Duodenal mucosa (tissue), 2 donors: Measurements from ENCODE around the gene PTPRN2.

Experiments used
- H3K27ac ChIP-seq: one replicate; pipeline ENCODE4 v1.7.0; 2013; ENCODE audit warnings: low read depth, low read length
- H3K27me3 ChIP-seq, 2 donors: one replicate each; pipeline ENCODE4 v1.7.0; 2013; ENCODE audit warnings: low read length in 2 of 2, control low read depth in 1 of 2; ENCODE audit not compliant: insufficient read depth in 2 of 2, control insufficient read depth in 1 of 2
- H3K36me3 ChIP-seq, 2 donors: one replicate each; pipeline ENCODE4 v1.7.0; 2013; ENCODE audit warnings: low read length in 2 of 2, control low read depth in 1 of 2; ENCODE audit not compliant: insufficient read depth in 2 of 2, control insufficient read depth in 1 of 2
- H3K4me1 ChIP-seq, 2 donors: one replicate each; pipeline ENCODE4 v1.7.0; 2013; ENCODE audit warnings: low read length in 2 of 2, control low read depth in 1 of 2; ENCODE audit not compliant: insufficient read depth in 2 of 2, control insufficient read depth in 1 of 2
- H3K4me3 ChIP-seq, 2 donors: one replicate each; pipeline ENCODE4 v1.7.0; 2013; ENCODE audit warnings: low read length in 2 of 2, low read depth in 1 of 2
- H3K9ac ChIP-seq, 2 donors: one replicate each; pipeline ENCODE4 v1.7.0; 2013; ENCODE audit warnings: low read length in 2 of 2, low read depth in 1 of 2
- H3K9me3 ChIP-seq, 2 donors: one replicate each; pipeline ENCODE4 v1.7.0; 2013; ENCODE audit warnings: low read length in 2 of 2, control low read depth in 1 of 2; ENCODE audit not compliant: control insufficient read depth in 1 of 2

PTPRN2 gene

GRCh38 chr7:157555944-157556641 lies 1031.5 kb downstream of the PTPRN2 start:
- Histone ChIP-seq H3K27ac (no peak overlapping the region), H3K4me1 (no peaks in the 10 kb centered on the region), H3K9ac (no peak overlapping the region), H3K9me3 (no peaks in the 10 kb centered on the region), H3K4me3 (no peak overlapping the region), H3K27me3 (no peaks in the 10 kb centered on the region), H3K36me3 (no peaks in the 10 kb centered on the region)

- Histone ChIP-seq H3K9me3 (no peaks in the 10 kb centered on the region), H3K27me3 (no peaks in the 10 kb centered on the region), H3K27ac (no peak overlapping the region), H3K4me3 (no peak overlapping the region), H3K4me1 (no peaks in the 10 kb centered on the region), H3K9ac (no peak overlapping the region), H3K36me3 (no peaks in the 10 kb centered on the region)
Observed at GRCh38 chr7:157555313-157555712, 1032.3 kb downstream of the PTPRN2 start.

DNA sequence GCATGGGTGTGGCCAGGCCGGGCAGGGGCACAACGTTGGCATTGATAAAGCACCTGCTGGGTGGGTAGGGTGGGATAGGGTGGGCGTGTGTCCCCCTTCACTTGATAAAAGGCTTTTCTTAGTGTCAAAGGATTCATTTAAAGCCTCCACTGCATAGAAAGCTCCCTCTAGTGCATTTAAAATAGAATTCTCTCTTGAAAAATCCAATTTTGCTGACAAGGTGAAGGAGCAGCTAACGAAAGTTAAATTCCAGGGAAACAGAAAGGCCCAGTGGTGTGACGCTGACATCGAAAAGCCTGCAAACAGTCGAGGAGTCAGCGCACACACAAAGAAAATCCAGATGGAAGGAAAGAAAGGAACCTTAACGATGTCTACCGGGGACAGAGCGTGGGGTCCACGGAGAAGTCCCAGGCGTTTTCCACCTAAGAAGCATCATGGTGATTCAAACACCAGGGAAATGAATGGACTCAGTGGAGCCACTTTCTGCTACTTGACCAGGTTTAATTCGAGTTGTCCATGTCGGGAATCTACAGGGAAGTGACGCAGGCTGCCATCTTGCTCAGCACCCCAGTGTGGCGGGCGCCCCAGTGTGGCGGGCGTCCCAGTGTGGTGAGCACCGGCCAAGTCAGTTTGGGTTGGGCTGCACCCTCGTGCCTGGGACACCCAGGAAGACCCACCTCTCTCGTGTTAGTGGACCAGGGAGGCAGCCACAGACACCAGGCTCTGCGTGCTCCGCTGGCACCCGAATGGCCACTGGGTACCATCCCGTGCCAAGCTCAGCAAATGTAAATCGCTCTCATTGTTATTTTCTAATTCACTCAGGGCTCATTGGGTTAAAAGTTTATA lies 1033.0 kb downstream of the PTPRN2 start:
- H3K36me3 ChIP-seq, result no peaks in the 10 kb centered on the region
- H3K27ac ChIP-seq, result no peak overlapping the region
- H3K9me3 ChIP-seq, result no peaks in the 10 kb centered on the region
- H3K27me3 ChIP-seq, result no peaks in the 10 kb centered on the region
- H3K4me3 ChIP-seq, result no peak overlapping the region
- H3K4me1 ChIP-seq, result no peaks in the 10 kb centered on the region
- no peak overlapping the region for H3K9ac ChIP-seq

GRCh38 chr7:157553256-157553655 lies 1034.4 kb downstream of the PTPRN2 start:
- Histone ChIP-seq H3K9me3 (no peaks in the 10 kb centered on the region), H3K27ac (no peak overlapping the region), H3K4me3 (no peak overlapping the region), H3K27me3 (no peaks in the 10 kb centered on the region), H3K9ac (no peak overlapping the region), H3K36me3 (no peaks in the 10 kb centered on the region), H3K4me1 (no peaks in the 10 kb centered on the region)

DNA sequence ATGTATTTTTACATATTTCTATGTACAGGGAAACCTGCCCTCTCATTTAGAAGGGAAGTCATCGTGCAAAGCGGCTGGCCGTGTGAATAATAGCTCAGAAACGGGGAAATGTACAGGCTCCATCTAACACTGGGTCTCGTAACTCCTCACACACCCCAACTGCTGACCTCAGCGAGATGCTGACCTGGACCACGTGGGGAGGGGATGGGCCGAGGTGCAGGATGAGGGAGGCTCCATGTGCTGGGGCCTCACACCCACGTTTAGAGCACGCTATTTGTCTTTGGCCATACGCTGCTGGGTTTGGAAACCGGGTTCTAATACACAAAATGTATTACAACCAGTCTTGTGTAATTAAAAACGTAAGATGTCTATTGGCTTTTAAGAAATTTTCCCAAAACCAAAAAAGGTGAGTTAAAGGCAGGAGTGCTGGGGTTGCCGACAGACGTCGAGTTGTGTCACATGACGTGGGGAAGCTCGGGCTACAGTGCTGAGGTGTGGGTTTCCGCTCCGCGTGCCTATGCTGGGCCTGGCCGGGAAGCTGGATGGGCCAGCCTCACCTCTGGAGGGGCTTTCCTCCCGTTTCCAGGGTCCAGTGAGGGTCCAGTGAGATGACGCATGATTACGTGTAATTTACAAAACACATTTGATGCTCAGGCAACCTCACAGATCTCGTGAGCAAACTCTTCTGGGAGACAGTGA lies 1035.2 kb downstream of the PTPRN2 start:
- no peaks in the 10 kb centered on the region for H3K27me3 ChIP-seq
- H3K9me3 ChIP-seq, result no peaks in the 10 kb centered on the region
- H3K36me3 ChIP-seq, result no peaks in the 10 kb centered on the region
- no peak overlapping the region for H3K27ac ChIP-seq
- no peak overlapping the region for H3K9ac ChIP-seq
- no peaks in the 10 kb centered on the region for H3K4me1 ChIP-seq
- H3K4me3 ChIP-seq, result no peak overlapping the region

GRCh38 chr7:157551325-157552070 lies 1036.1 kb downstream of the PTPRN2 start:
- H3K36me3 ChIP-seq, result no peaks in the 10 kb centered on the region
- H3K27me3 ChIP-seq, result no peaks in the 10 kb centered on the region
- H3K9me3 ChIP-seq, result no peaks in the 10 kb centered on the region
- no peak overlapping the region for H3K27ac ChIP-seq
- no peaks in the 10 kb centered on the region for H3K4me1 ChIP-seq
- H3K9ac ChIP-seq, result no peak overlapping the region
- no peak overlapping the region for H3K4me3 ChIP-seq

DNA sequence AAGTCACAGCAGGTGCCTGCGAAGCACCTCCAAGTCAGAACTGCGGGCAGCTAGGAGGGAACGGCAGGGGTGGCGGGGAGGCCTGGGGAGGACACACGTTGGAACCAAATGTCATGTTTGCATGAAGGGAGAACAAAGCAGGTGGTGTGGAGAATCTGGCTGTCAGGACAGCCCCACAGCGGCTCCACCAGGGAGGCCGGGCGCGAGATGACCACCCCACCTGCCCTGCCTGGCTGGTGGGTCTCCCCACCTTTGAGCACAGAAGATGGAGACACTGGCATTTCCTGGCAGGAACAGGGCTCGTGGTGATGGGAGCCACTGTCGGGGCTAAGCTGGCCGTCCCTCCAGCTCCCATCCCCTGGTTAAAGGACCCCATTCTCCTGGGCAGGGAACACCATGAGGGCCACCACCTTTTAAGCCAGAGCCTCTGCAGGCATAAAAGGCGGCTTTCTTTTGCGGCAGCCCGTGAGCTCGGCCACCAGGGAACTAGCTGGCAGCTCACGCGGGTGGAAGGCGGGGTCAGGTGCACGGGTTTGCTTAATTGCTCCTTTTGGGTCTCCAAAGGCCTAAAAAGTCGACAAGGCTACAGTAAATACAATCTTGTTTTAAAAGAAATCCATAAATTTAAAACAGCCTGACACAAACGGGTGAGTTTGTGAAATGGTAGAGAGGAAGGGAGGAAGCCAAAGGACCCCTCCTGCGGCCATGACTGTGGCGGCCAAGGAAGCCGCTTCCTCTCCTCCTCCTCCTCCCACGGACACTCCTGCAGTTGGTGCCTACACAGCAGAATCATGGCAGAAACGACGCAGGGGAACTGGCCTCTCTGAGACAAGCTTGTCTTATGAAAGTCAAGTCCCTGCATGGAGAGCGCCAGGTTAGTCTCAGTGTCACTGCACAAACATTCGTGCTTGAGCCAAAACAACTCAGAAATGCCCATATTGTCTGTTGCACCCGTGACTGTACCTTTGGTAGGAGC lies 1037.0 kb downstream of the PTPRN2 start:
- Histone ChIP-seq H3K4me3 (no peak overlapping the region), H3K27ac (no peak overlapping the region), H3K9ac (no peak overlapping the region), H3K4me1 (no peaks in the 10 kb centered on the region), H3K36me3 (no peaks in the 10 kb centered on the region), H3K27me3 (no peaks in the 10 kb centered on the region), H3K9me3 (no peaks in the 10 kb centered on the region)

- no peak overlapping the region for H3K4me3 ChIP-seq
- no peaks in the 10 kb centered on the region for H3K27me3 ChIP-seq
- H3K9me3 ChIP-seq, result no peaks in the 10 kb centered on the region
- no peaks in the 10 kb centered on the region for H3K4me1 ChIP-seq
- H3K27ac ChIP-seq, result no peak overlapping the region
- H3K9ac ChIP-seq, result no peak overlapping the region
- no peaks in the 10 kb centered on the region for H3K36me3 ChIP-seq
Observed at GRCh38 chr7:157549612-157550299, 1037.9 kb downstream of the PTPRN2 start.
